ENCODE measurements around the gene GPR160. TPM values are rescaled to one million over a fixed set of nuclear protein-coding genes. Genes with fewer than 3 reads are reported as not detected.

Gene GPR160
- total and polyA plus RNA-seq, 2 donors = 5.1 to 7.7 TPM

- no peaks in the 10 kb centered on the region for H3K36me3 ChIP-seq (ENCODE audit: control insufficient read depth in 2 of 2, insufficient read depth in 2 of 2, low read length in 1 of 2)
- H3K27me3 ChIP-seq (ENCODE audit: control insufficient read depth in 2 of 2, insufficient read depth in 1 of 2, low read length in 1 of 2) = no peaks in the 10 kb centered on the region
- H3K9me3 ChIP-seq (ENCODE audit: control insufficient read depth in 2 of 2, insufficient read depth in 1 of 2, low read length in 1 of 2) = no peaks in the 10 kb centered on the region
- no peaks in the 10 kb centered on the region for H3K4me1 ChIP-seq (ENCODE audit: control insufficient read depth in 2 of 2, insufficient read depth in 2 of 2, low read length in 2 of 2)
- H3K4me3 ChIP-seq (ENCODE audit: low read length in 2 of 2) = no peak overlapping the region
- WGBS = 68% methylated on average over 6 of the region's 6 CpGs
- no peak overlapping the region for H3K27ac ChIP-seq (ENCODE audit: low read depth in 1 of 2, low read length in 1 of 2)
- DNase-seq (ENCODE audit: low read depth in 6 of 9, low spot score in 9 of 9) = peak in 1 of 9 donors; percentile 12
Observed at GRCh38 chr3:170076715-170077238, 39.0 kb downstream of the GPR160 start.

- Histone ChIP-seq H3K27me3 (ENCODE audit: control insufficient read depth in 2 of 2, insufficient read depth in 1 of 2, low read length in 1 of 2) (no peaks in the 10 kb centered on the region), H3K27ac (ENCODE audit: low read depth in 1 of 2, low read length in 1 of 2) (no peak overlapping the region), H3K9me3 (ENCODE audit: control insufficient read depth in 2 of 2, insufficient read depth in 1 of 2, low read length in 1 of 2) (no peaks in the 10 kb centered on the region), H3K4me3 (ENCODE audit: low read length in 2 of 2) (no peak overlapping the region), H3K36me3 (ENCODE audit: control insufficient read depth in 2 of 2, insufficient read depth in 2 of 2, low read length in 1 of 2) (no peaks in the 10 kb centered on the region), H3K4me1 (ENCODE audit: control insufficient read depth in 2 of 2, insufficient read depth in 2 of 2, low read length in 2 of 2) (no peaks in the 10 kb centered on the region)
- WGBS = 98% methylated on average over 10 of the region's 10 CpGs
- DNase-seq (ENCODE audit: low read depth in 6 of 9, low spot score in 9 of 9) = no peak
Observed at GRCh38 chr3:170077361-170077760, 39.6 kb downstream of the GPR160 start.

GRCh38 chr3:170078620-170079281 lies 41.0 kb downstream of the GPR160 start:
- no peak overlapping the region for H3K27ac ChIP-seq (ENCODE audit: low read depth in 1 of 2, low read length in 1 of 2)

GRCh38 chr3:170079536-170080165 lies 41.9 kb downstream of the GPR160 start:
- Histone ChIP-seq H3K9me3 (ENCODE audit: control insufficient read depth in 2 of 2, insufficient read depth in 1 of 2, low read length in 1 of 2) (no peaks in the 10 kb centered on the region), H3K27ac (ENCODE audit: low read depth in 1 of 2, low read length in 1 of 2) (no peak overlapping the region), H3K4me3 (ENCODE audit: low read length in 2 of 2) (no peak overlapping the region), H3K27me3 (ENCODE audit: control insufficient read depth in 2 of 2, insufficient read depth in 1 of 2, low read length in 1 of 2) (no peaks in the 10 kb centered on the region), H3K4me1 (ENCODE audit: control insufficient read depth in 2 of 2, insufficient read depth in 2 of 2, low read length in 2 of 2) (no peaks in the 10 kb centered on the region), H3K36me3 (ENCODE audit: control insufficient read depth in 2 of 2, insufficient read depth in 2 of 2, low read length in 1 of 2) (peaks cover 0 to 2% of the 10 kb centered on the region in 2 donors)
- DNase-seq (ENCODE audit: low read depth in 6 of 9, low spot score in 9 of 9) = no peak
- 93% methylated on average over 2 of the region's 2 CpGs for WGBS

More at GRCh38 chr3:170078620-170079281, 41.0 kb downstream of the GPR160 start:
- 96% methylated on average over 13 of the region's 13 CpGs for WGBS
- H3K4me1 ChIP-seq (ENCODE audit: control insufficient read depth in 2 of 2, insufficient read depth in 2 of 2, low read length in 2 of 2) = no peaks in the 10 kb centered on the region
- H3K4me3 ChIP-seq (ENCODE audit: low read length in 2 of 2) = no peak overlapping the region
- DNase-seq (ENCODE audit: low read depth in 6 of 9, low spot score in 9 of 9) = peak in 1 of 9 donors; percentile 14
- H3K36me3 ChIP-seq (ENCODE audit: control insufficient read depth in 2 of 2, insufficient read depth in 2 of 2, low read length in 1 of 2) = peaks cover 0 to under 1% of the 10 kb centered on the region in 2 donors
- H3K27me3 ChIP-seq (ENCODE audit: control insufficient read depth in 2 of 2, insufficient read depth in 1 of 2, low read length in 1 of 2) = no peaks in the 10 kb centered on the region
- H3K9me3 ChIP-seq (ENCODE audit: control insufficient read depth in 2 of 2, insufficient read depth in 1 of 2, low read length in 1 of 2) = no peaks in the 10 kb centered on the region

GRCh38 chr3:170080605-170081004 lies 42.8 kb downstream of the GPR160 start:
- H3K4me3 ChIP-seq (ENCODE audit: low read length in 2 of 2) = no peak overlapping the region
- WGBS = 97% methylated on average over 4 of the region's 4 CpGs
- H3K27ac ChIP-seq (ENCODE audit: low read depth in 1 of 2, low read length in 1 of 2) = no peak overlapping the region
- DNase-seq (ENCODE audit: low read depth in 6 of 9, low spot score in 9 of 9) = no peak
- H3K36me3 ChIP-seq (ENCODE audit: control insufficient read depth in 2 of 2, insufficient read depth in 2 of 2, low read length in 1 of 2) = peaks cover 3 to 5% of the 10 kb centered on the region in 2 donors
- H3K9me3 ChIP-seq (ENCODE audit: control insufficient read depth in 2 of 2, insufficient read depth in 1 of 2, low read length in 1 of 2) = no peaks in the 10 kb centered on the region
- no peaks in the 10 kb centered on the region for H3K27me3 ChIP-seq (ENCODE audit: control insufficient read depth in 2 of 2, insufficient read depth in 1 of 2, low read length in 1 of 2)
- no peaks in the 10 kb centered on the region for H3K4me1 ChIP-seq (ENCODE audit: control insufficient read depth in 2 of 2, insufficient read depth in 2 of 2, low read length in 2 of 2)

- peaks cover 4 to 8% of the 10 kb centered on the region in 2 donors for H3K36me3 ChIP-seq (ENCODE audit: control insufficient read depth in 2 of 2, insufficient read depth in 2 of 2, low read length in 1 of 2)
- H3K27me3 ChIP-seq (ENCODE audit: control insufficient read depth in 2 of 2, insufficient read depth in 1 of 2, low read length in 1 of 2) = no peaks in the 10 kb centered on the region
- H3K9me3 ChIP-seq (ENCODE audit: control insufficient read depth in 2 of 2, insufficient read depth in 1 of 2, low read length in 1 of 2) = no peaks in the 10 kb centered on the region
- H3K4me3 ChIP-seq (ENCODE audit: low read length in 2 of 2) = no peak overlapping the region
- 100% methylated on average over 1 of the region's 1 CpG for WGBS
- DNase-seq (ENCODE audit: low read depth in 6 of 9, low spot score in 9 of 9) = no peak
- no peaks in the 10 kb centered on the region for H3K4me1 ChIP-seq (ENCODE audit: control insufficient read depth in 2 of 2, insufficient read depth in 2 of 2, low read length in 2 of 2)
- H3K27ac ChIP-seq (ENCODE audit: low read depth in 1 of 2, low read length in 1 of 2) = no peak overlapping the region
Observed at GRCh38 chr3:170081079-170081741, 43.4 kb downstream of the GPR160 start.

- no peaks in the 10 kb centered on the region for H3K4me1 ChIP-seq (ENCODE audit: control insufficient read depth in 2 of 2, insufficient read depth in 2 of 2, low read length in 2 of 2)
- DNase-seq (ENCODE audit: low read depth in 6 of 9, low spot score in 9 of 9) = no peak
- H3K4me3 ChIP-seq (ENCODE audit: low read length in 2 of 2) = no peak overlapping the region
- peaks cover 7 to 24% of the 10 kb centered on the region in 2 donors for H3K36me3 ChIP-seq (ENCODE audit: control insufficient read depth in 2 of 2, insufficient read depth in 2 of 2, low read length in 1 of 2)
- no peak overlapping the region for H3K27ac ChIP-seq (ENCODE audit: low read depth in 1 of 2, low read length in 1 of 2)
- no peaks in the 10 kb centered on the region for H3K9me3 ChIP-seq (ENCODE audit: control insufficient read depth in 2 of 2, insufficient read depth in 1 of 2, low read length in 1 of 2)
- H3K27me3 ChIP-seq (ENCODE audit: control insufficient read depth in 2 of 2, insufficient read depth in 1 of 2, low read length in 1 of 2) = no peaks in the 10 kb centered on the region
- WGBS = 98% methylated on average over 1 of the region's 1 CpG
Observed at GRCh38 chr3:170083343-170083742, 45.5 kb downstream of the GPR160 start.

GRCh38 chr3:170085396-170085795 lies 47.6 kb downstream of the GPR160 start:
- no peak overlapping the region for H3K27ac ChIP-seq (ENCODE audit: low read depth in 1 of 2, low read length in 1 of 2)
- H3K4me1 ChIP-seq (ENCODE audit: control insufficient read depth in 2 of 2, insufficient read depth in 2 of 2, low read length in 2 of 2) = no peaks in the 10 kb centered on the region
- H3K36me3 ChIP-seq (ENCODE audit: control insufficient read depth in 2 of 2, insufficient read depth in 2 of 2, low read length in 1 of 2) = peaks cover 7 to 36% of the 10 kb centered on the region in 2 donors
- no peak for DNase-seq (ENCODE audit: low read depth in 6 of 9, low spot score in 9 of 9)
- WGBS = 97% methylated on average over 6 of the region's 6 CpGs
- no peaks in the 10 kb centered on the region for H3K27me3 ChIP-seq (ENCODE audit: control insufficient read depth in 2 of 2, insufficient read depth in 1 of 2, low read length in 1 of 2)
- no peak overlapping the region for H3K4me3 ChIP-seq (ENCODE audit: low read length in 2 of 2)
- no peaks in the 10 kb centered on the region for H3K9me3 ChIP-seq (ENCODE audit: control insufficient read depth in 2 of 2, insufficient read depth in 1 of 2, low read length in 1 of 2)

Data from thymus (tissue), 11 donors.